HG03135 (cell line): ENCODE data around the gene DDR2.
A peak's percentile ranks its signal among the peaks of the same experiment; 100 is the strongest.
"Not testable (repeated sequence)": the region's sequence is repeated elsewhere in the genome, so short reads cannot be mapped to it uniquely, and the experiment has no call there.

Source experiments
- ATAC-seq: cut with Tn5 transposase; IDR thresholded peaks from one replicate; pipeline ENCODE4 v1.9.1; 2021; ENCODE audit warnings: mild to moderate bottlenecking, moderate library complexity; ENCODE audit not compliant: unreplicated experiment

The DDR2 gene

GRCh38 chr1:162753998-162754585 is 121.8 kb downstream of the DDR2 start:
- ATAC-seq, result no peak

- no peak for ATAC-seq
Observed at GRCh38 chr1:162755306-162755705, 123.0 kb downstream of the DDR2 start.

- ATAC-seq, result no peak
Observed at GRCh38 chr1:162756523-162756922, 124.3 kb downstream of the DDR2 start.

GRCh38 chr1:162757476-162757875 is 125.2 kb downstream of the DDR2 start:
- ATAC-seq, result no peak

- no peak for ATAC-seq
Observed at GRCh38 chr1:162765788-162766187, 133.5 kb downstream of the DDR2 start.

- ATAC-seq, result no peak
Observed at GRCh38 chr1:162772571-162773154, 140.4 kb downstream of the DDR2 start.

- no peak for ATAC-seq
Observed at GRCh38 chr1:162774007-162774406, 141.7 kb downstream of the DDR2 start.

- ATAC-seq, result no peak
Observed at GRCh38 chr1:162779043-162779442, 146.8 kb downstream of the DDR2 start.

- ATAC-seq, result no peak
Observed at GRCh38 chr1:162782671-162783070, 150.4 kb downstream of the DDR2 start.

- not testable (repeated sequence) for ATAC-seq
Observed at GRCh38 chr1:162784926-162785325, 152.7 kb downstream of the DDR2 start.

GRCh38 chr1:162788783-162789182 is 156.5 kb downstream of the DDR2 start:
- ATAC-seq, result not testable (repeated sequence)

GRCh38 chr1:162790303-162790984 is 158.2 kb downstream of the DDR2 start, which contains the start of gene HSD17B7:
HSD17B7 (plus strand) TSS chr1:162790702; CDS start chr1:162790801, 99 bp downstream.
- peak; percentile 99 for ATAC-seq

- ATAC-seq, result not testable (repeated sequence)
Observed at GRCh38 chr1:162790985-162791357, 158.7 kb downstream of the DDR2 start.

GRCh38 chr1:162794284-162794683 is 162.0 kb downstream of the DDR2 start:
- ATAC-seq, result not testable (repeated sequence)

GRCh38 chr1:162796617-162797279 is 164.5 kb downstream of the DDR2 start:
- not testable (repeated sequence) for ATAC-seq

GRCh38 chr1:162799995-162800830 is 167.9 kb downstream of the DDR2 start:
- ATAC-seq, result not testable (repeated sequence)

GRCh38 chr1:162807503-162807902 is 175.2 kb downstream of the DDR2 start:
- ATAC-seq, result not testable (repeated sequence)

GRCh38 chr1:162812357-162812756 is 180.1 kb downstream of the DDR2 start:
- not testable (repeated sequence) for ATAC-seq

- not testable (repeated sequence) for ATAC-seq
Observed at GRCh38 chr1:162818136-162818535, 185.9 kb downstream of the DDR2 start.

- ATAC-seq, result not testable (repeated sequence)
Observed at GRCh38 chr1:162818666-162819065, 186.4 kb downstream of the DDR2 start.
